DOHH2 (cell line): ENCODE results near the gene TET1.

Experiments
- H3F3A ChIP-seq: fragments of 200-600 bp; sonication (generic), shearing (Covaris generic); 2 replicates; pipeline ENCODE4 v1.6.0; 2016; ENCODE audit warnings: antibody characterized with exemption, mild to moderate bottlenecking; ENCODE audit not compliant: control insufficient read depth, insufficient read depth
- H3K27ac ChIP-seq: fragments of 200-600 bp; sonication (generic); 2 replicates; pipeline ENCODE4 v1.5.1; 2014; ENCODE audit warnings: low read depth, mild to moderate bottlenecking, low read length, moderate library complexity
- H3K27me3 ChIP-seq: fragments of 200-600 bp; sonication (generic); 2 replicates; pipeline ENCODE4 v1.6.1; 2014; ENCODE audit warnings: mild to moderate bottlenecking, low read length, mixed read lengths; ENCODE audit not compliant: control insufficient read depth
- H3K36me3 ChIP-seq: fragments of 200-600 bp; sonication (generic); 2 replicates; pipeline ENCODE4 v1.6.1; 2014; ENCODE audit warnings: mild to moderate bottlenecking, low read length, moderate library complexity, mixed read lengths; ENCODE audit not compliant: control insufficient read depth
- H3K4me1 ChIP-seq: fragments of 200-600 bp; sonication (generic); 2 replicates; pipeline ENCODE4 v1.6.1; 2014; ENCODE audit warnings: mild to moderate bottlenecking, low read length, mixed read lengths; ENCODE audit not compliant: control insufficient read depth
- H3K4me2 ChIP-seq: fragments of 200-600 bp; sonication (generic); 2 replicates; pipeline ENCODE4 v1.6.0; 2014; ENCODE audit warnings: mild to moderate bottlenecking, low read length, moderate library complexity
- H3K4me3 ChIP-seq: fragments of 200-600 bp; sonication (generic); 2 replicates; pipeline ENCODE4 v1.5.1; 2014; ENCODE audit warnings: mild to moderate bottlenecking, low read length, mixed read lengths
- H3K79me2 ChIP-seq: fragments of 200-600 bp; sonication (generic); 2 replicates; pipeline ENCODE4 v1.6.1; 2014; ENCODE audit warnings: mild to moderate bottlenecking, low read length, mixed read lengths; ENCODE audit not compliant: control insufficient read depth
- H3K9me2 ChIP-seq: fragments of 200-600 bp; sonication (generic); replicated peaks from 2 replicates; pipeline ENCODE4 v1.6.1; 2014; ENCODE audit warnings: mild to moderate bottlenecking, low read length, mixed read lengths; ENCODE audit not compliant: control insufficient read depth
- H3K9me3 ChIP-seq: fragments of 200-600 bp; sonication (generic); 2 replicates; pipeline ENCODE4 v1.6.1; 2014; ENCODE audit warnings: antibody characterized with exemption, low read length, mixed read lengths; ENCODE audit not compliant: control insufficient read depth, insufficient read depth
- H4K20me1 ChIP-seq: fragments of 200-600 bp; sonication (generic); 2 replicates; pipeline ENCODE4 v1.6.0; 2014; ENCODE audit warnings: low read depth, mild to moderate bottlenecking, antibody characterized with exemption, low read length, moderate library complexity; ENCODE audit not compliant: control insufficient read depth, insufficient read depth
- CTCF ChIP-seq: fragments of 200-600 bp; sonication (generic); IDR thresholded peaks from one replicate; pipeline ENCODE4 v1.5.1; 2014; ENCODE audit warnings: antibody characterized with exemption, mild to moderate bottlenecking, low read depth, low read length; ENCODE audit not compliant: poor library complexity, severe bottlenecking
- EZH2phosphoT487 ChIP-seq: fragments of 200-600 bp; sonication (generic); IDR thresholded peaks from 2 replicates; pipeline ENCODE4 v1.6.1; 2017; ENCODE audit warnings: borderline replicate concordance, mild to moderate bottlenecking, antibody characterized with exemption, low read length, moderate library complexity, mixed read lengths

TET1 gene

GRCh38 chr10:68647672-68648341 is 87.7 kb downstream of the TET1 start:
- H3K9me3 ChIP-seq = no peaks in the 10 kb centered on the region
- no peaks in the 10 kb centered on the region for H3K4me1 ChIP-seq
- H3K79me2 ChIP-seq = no peaks in the 10 kb centered on the region
- no peaks in the 10 kb centered on the region for H3K9me2 ChIP-seq
- H3K27me3 ChIP-seq = no peaks in the 10 kb centered on the region
- H4K20me1 ChIP-seq = no peaks in the 10 kb centered on the region
- H3F3A ChIP-seq = no peaks in the 10 kb centered on the region
- no peak overlapping the region for H3K4me3 ChIP-seq
- no peaks in the 10 kb centered on the region; the same call in 1 of the 2 replicates for H3K36me3 ChIP-seq
- no peak overlapping the region for H3K4me2 ChIP-seq
- TF ChIP-seq CTCF (no peak), EZH2phosphoT487 (no peak)
- H3K27ac ChIP-seq = no peak overlapping the region

GRCh38 chr10:68655620-68656126 is 95.5 kb downstream of the TET1 start:
- no peaks in the 10 kb centered on the region for H3K27me3 ChIP-seq
- no peak overlapping the region for H3K4me2 ChIP-seq
- H3K9me2 ChIP-seq = no peaks in the 10 kb centered on the region
- H3K9me3 ChIP-seq = no peaks in the 10 kb centered on the region
- no peak overlapping the region for H3K27ac ChIP-seq
- no peaks in the 10 kb centered on the region for H3K36me3 ChIP-seq
- TF ChIP-seq EZH2phosphoT487 (no peak), CTCF (no peak)
- no peaks in the 10 kb centered on the region for H3K79me2 ChIP-seq
- no peaks in the 10 kb centered on the region for H3F3A ChIP-seq
- no peaks in the 10 kb centered on the region for H4K20me1 ChIP-seq
- H3K4me1 ChIP-seq = no peaks in the 10 kb centered on the region
- H3K4me3 ChIP-seq = no peak overlapping the region

- no peak for TF ChIP-seq EZH2phosphoT487
- TF ChIP-seq CTCF = no peak
- Histone ChIP-seq H3F3A (no peaks in the 10 kb centered on the region), H4K20me1 (no peaks in the 10 kb centered on the region), H3K79me2 (no peaks in the 10 kb centered on the region), H3K27me3 (no peaks in the 10 kb centered on the region), H3K27ac (no peak overlapping the region), H3K4me1 (no peaks in the 10 kb centered on the region), H3K9me2 (no peaks in the 10 kb centered on the region), H3K36me3 (no peaks in the 10 kb centered on the region), H3K9me3 (no peaks in the 10 kb centered on the region), H3K4me3 (no peak overlapping the region), H3K4me2 (no peak overlapping the region)
Measured at GRCh38 chr10:68665841-68666240, 105.7 kb downstream of the TET1 start.
